GM18511 (cell line): ENCODE data around the gene DIP2C.

Experiments used
- ATAC-seq: cut with Tn5 transposase; IDR thresholded peaks from one replicate; pipeline ENCODE4 v1.9.1; 2021; ENCODE audit warnings: mild to moderate bottlenecking, moderate library complexity; ENCODE audit not compliant: unreplicated experiment

The DIP2C gene

GRCh38 chr10:387909-388660 lies 301.4 kb downstream of the DIP2C start:
- no peak for ATAC-seq

- no peak for ATAC-seq
These were observed 301.9 kb downstream of the DIP2C start for GRCh38 chr10:387593-387891.

GRCh38 chr10:386771-387592 lies 302.5 kb downstream of the DIP2C start:
- no peak for ATAC-seq

GRCh38 chr10:385571-386300 lies 303.7 kb downstream of the DIP2C start:
- ATAC-seq = no peak

- no peak for ATAC-seq
These were observed 304.7 kb downstream of the DIP2C start for GRCh38 chr10:384538-385305.

GRCh38 chr10:383519-383918 lies 305.9 kb downstream of the DIP2C start:
- ATAC-seq = no peak

GRCh38 chr10:381805-382204 lies 307.7 kb downstream of the DIP2C start:
- no peak for ATAC-seq

GRCh38 chr10:381346-381745 lies 308.1 kb downstream of the DIP2C start:
- ATAC-seq = no peak

GRCh38 chr10:380313-380940 lies 309.0 kb downstream of the DIP2C start:
- no peak for ATAC-seq

GRCh38 chr10:378930-379704 lies 310.4 kb downstream of the DIP2C start:
- ATAC-seq = no peak

GRCh38 chr10:378230-378929 lies 311.1 kb downstream of the DIP2C start:
- ATAC-seq = no peak

- ATAC-seq = no peak
These were observed 312.2 kb downstream of the DIP2C start for GRCh38 chr10:377228-377627.

GRCh38 chr10:375815-376505 lies 313.5 kb downstream of the DIP2C start:
- no peak for ATAC-seq

GRCh38 chr10:374354-374753 lies 315.1 kb downstream of the DIP2C start:
- no peak for ATAC-seq

GRCh38 chr10:373526-374309 lies 315.8 kb downstream of the DIP2C start:
- no peak for ATAC-seq

GRCh38 chr10:373015-373414 lies 316.5 kb downstream of the DIP2C start:
- no peak for ATAC-seq

- no peak for ATAC-seq
These were observed 316.9 kb downstream of the DIP2C start for GRCh38 chr10:372566-372965.

- no peak for ATAC-seq
These were observed 318.0 kb downstream of the DIP2C start for GRCh38 chr10:371515-371914.
